Brain microvascular endothelial cell (primary cell): ENCODE measurements around the gene SFXN5.

Source experiments
- DNase-seq: peaks from one replicate; pipeline ENCODE4 v3.0.0-alpha.2; 2020
- H3K27ac ChIP-seq: fragments of 250-450 bp; sonication (Bioruptor Pico); 2 replicates; pipeline ENCODE4 v1.5.1; 2020; ENCODE audit warnings: mild to moderate bottlenecking, moderate library complexity
- H3K27me3 ChIP-seq: fragments of 250-450 bp; sonication (Bioruptor Pico); replicated peaks from 2 replicates; pipeline ENCODE4 v1.5.1; 2020; ENCODE audit warnings: mild to moderate bottlenecking
- H3K36me3 ChIP-seq: fragments of 250-450 bp; sonication (Bioruptor Pico); replicated peaks from 2 replicates; pipeline ENCODE4 v1.5.1; 2020; ENCODE audit warnings: mild to moderate bottlenecking
- H3K4me3 ChIP-seq: 2 replicates; pipeline ENCODE4 v1.5.1; 2011; ENCODE audit warnings: low read depth, mild to moderate bottlenecking, control low read depth, low read length, moderate library complexity
- in situ Hi-C: cut with HindIII; loops from 2 replicates; pipeline ENCODE4 v1.10.0; 2017; ENCODE audit warnings: low sequenced_read_pairs, low pct_ligation_motif_present
- TF ChIP-seq, protein P1 (sequence below): IDR thresholded peaks from 2 replicates; pipeline ENCODE4 v1.5.1; 2011; ENCODE audit warnings: low read depth, mild to moderate bottlenecking, moderate library complexity, low read length, control low read depth, inconsistent platforms; ENCODE audit errors: missing control alignments

Gene SFXN5

DNA sequence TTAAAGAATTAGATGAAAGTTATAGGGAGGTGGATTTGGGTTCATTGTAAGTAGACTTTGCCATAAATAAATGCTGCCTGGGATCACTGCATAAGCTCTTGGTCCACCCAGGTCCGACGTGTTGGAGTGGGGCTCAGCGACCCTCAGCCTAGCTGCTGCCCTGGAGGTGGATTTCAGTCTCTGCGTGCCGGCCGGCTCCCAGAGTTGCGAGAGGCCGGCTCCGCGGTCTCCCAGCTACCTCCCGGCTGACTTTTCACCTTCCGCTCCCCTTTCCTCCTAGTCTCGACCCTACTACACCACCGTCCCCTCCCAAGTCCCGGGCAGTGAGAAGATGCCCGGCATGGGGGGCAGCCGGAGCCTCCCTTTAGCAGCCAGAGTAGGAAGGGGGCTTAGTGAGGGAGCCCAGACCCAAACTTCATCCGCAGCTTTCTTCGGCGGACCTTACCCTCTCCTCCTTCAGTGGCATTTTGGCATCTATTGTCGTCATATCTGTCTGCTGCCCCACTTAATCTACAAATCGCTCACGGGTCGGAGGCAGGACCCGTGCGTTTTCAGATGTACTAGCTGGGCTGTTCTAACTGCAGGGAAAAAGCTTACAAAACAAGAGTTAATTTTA is 146.1 kb downstream of the SFXN5 start:
- H3K36me3 ChIP-seq = no peaks in the 10 kb centered on the region
- in situ Hi-C loops = no loop called here
- TF ChIP-seq, protein P1, sequence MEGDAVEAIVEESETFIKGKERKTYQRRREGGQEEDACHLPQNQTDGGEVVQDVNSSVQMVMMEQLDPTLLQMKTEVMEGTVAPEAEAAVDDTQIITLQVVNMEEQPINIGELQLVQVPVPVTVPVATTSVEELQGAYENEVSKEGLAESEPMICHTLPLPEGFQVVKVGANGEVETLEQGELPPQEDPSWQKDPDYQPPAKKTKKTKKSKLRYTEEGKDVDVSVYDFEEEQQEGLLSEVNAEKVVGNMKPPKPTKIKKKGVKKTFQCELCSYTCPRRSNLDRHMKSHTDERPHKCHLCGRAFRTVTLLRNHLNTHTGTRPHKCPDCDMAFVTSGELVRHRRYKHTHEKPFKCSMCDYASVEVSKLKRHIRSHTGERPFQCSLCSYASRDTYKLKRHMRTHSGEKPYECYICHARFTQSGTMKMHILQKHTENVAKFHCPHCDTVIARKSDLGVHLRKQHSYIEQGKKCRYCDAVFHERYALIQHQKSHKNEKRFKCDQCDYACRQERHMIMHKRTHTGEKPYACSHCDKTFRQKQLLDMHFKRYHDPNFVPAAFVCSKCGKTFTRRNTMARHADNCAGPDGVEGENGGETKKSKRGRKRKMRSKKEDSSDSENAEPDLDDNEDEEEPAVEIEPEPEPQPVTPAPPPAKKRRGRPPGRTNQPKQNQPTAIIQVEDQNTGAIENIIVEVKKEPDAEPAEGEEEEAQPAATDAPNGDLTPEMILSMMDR = no peak
- peaks cover 99% of the 10 kb centered on the region for H3K27me3 ChIP-seq
- no peak for DNase-seq
- no peak overlapping the region for H3K27ac ChIP-seq
- H3K4me3 ChIP-seq = no peak overlapping the region

DNA sequence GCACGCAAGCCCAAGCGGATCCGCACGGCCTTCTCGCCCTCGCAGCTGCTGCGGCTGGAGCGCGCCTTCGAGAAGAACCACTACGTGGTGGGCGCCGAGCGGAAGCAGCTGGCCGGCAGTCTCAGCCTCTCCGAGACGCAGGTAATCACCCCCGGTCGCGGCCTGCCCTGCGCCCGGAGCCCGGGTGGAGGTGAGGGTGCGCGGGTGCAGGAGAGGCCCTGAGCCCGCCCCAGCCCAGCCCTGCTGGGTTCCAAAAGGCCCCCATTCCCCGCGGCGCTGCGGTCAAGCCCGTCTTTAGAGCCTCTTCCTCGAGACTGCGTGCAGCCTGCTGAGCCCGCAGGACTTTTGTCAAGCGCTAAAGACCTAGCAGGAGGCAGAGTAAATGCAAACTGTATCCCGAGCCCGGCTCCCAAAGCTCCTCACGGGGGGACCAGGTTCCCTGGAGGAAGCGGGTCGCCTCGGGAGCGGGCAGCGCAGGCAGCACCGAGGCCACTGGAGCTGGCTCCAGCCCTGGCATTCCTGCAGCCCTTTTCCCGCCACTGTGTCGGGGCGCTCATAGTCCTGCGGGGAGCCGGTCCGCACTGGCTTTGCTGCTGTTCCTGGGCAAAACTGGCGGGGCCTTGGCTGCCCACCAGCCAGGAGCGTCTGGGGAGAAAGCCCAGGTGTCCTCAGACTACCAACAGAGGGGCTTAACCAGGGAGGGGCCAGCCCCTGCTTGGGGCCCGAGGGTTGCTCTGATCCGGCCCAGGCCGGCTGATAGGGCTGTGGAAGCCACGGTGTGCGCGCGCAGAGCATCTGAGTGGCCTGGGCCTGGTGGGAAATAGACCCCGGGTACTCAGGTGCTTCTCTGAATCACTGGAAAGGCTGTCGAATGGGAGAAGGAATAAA is 146.9 kb downstream of the SFXN5 start:
- Histone ChIP-seq H3K36me3 (no peaks in the 10 kb centered on the region), H3K27ac (no peak overlapping the region), H3K27me3 (peaks cover 99% of the 10 kb centered on the region), H3K4me3 (no peak overlapping the region)
- DNase-seq = no peak
- TF ChIP-seq, protein P1 = no peak
- in situ Hi-C loops = no loop called here

DNA sequence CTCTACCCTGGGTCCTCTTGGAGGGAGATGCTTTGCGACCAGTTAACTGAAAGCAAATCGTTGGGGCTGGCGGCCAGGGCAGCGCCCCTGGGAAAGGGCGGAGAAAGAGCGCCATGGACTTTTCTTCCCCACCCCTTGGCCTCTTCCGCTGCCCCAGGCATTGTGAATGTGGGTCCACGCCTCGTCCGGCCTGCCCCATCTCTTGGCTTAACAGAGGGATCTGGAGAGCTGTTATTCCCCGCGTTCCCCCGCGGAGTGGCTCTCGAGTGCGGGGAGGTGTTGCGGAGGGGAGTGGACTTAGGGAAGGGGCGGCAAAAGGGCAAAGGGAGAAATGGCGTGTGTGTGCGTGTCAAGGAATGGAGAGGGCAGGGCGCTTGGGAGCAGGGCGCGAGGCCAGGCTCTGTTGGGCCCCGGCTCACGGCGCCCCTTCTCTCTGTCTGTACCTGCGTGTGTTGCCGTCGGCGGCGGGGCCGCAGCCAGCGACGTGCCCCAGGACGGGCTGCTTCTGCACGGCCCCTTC is 147.6 kb downstream of the SFXN5 start:
- no peak overlapping the region for H3K27ac ChIP-seq
- peaks cover 97% of the 10 kb centered on the region for H3K27me3 ChIP-seq
- no peak for DNase-seq
- in situ Hi-C loops = no loop called here
- no peaks in the 10 kb centered on the region for H3K36me3 ChIP-seq
- no peak overlapping the region for H3K4me3 ChIP-seq
- TF ChIP-seq, protein P1 = no peak

DNA sequence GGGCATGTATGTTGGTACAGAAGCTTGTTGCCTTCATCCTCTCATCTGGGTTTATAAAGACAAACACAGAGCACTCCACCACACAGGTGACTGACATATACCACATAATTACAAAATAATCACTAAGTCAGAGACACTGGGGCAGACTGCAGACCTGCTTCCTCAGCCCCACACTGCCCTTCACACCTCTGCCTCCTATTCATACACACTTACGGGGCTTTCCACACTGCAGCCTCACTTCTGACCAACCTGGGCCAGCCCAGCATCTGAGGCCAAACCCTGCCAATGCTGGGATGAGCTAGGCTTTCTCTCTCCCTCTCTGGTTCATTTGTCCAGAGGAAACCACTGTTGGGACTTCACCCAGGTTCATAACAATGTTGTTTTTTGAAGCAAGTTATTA is 149.7 kb downstream of the SFXN5 start:
- H3K27me3 ChIP-seq = peaks cover 95% of the 10 kb centered on the region
- in situ Hi-C loops = no loop called here
- H3K36me3 ChIP-seq = no peaks in the 10 kb centered on the region
- TF ChIP-seq, protein P1 = no peak
- H3K4me3 ChIP-seq = no peak overlapping the region
- no peak overlapping the region for H3K27ac ChIP-seq
- no peak for DNase-seq

DNA sequence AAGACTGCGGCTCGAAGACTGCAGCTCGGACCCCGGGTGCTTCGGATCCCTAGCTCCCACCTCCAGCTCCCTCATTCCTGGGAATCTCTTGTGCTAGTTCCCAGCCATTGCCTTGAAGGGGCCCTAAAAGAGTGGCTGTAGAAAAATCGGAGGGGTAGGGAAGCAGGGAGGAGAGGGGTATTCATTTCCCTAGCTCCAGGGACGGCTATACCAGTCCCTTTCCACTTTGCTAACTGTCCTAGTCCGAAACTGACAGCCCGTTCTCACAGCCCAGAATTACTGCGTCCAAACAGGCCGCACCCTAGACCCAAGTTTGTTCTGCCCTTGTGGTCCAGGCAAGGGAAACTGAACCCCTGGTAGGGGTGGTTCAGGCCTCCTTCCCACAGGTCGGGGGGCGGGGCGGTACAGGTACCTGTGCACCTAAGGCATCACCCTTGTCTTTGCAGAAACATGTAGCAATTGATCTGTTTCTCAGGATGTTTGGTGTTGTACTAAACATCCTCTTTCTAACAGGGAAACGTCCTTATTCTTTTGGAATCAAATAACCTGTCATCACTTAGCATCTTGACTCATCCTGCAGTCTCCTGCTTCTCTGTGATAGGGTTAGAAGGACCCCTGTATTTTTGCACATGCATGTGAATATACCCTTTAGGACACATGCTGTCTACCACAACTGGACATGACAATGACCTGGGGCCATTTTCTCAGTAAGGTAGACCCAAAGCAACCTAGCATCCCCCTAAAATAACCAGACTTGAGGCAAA is 150.2 kb downstream of the SFXN5 start:
- TF ChIP-seq, protein P1 = no peak
- Histone ChIP-seq H3K27me3 (peaks cover 95% of the 10 kb centered on the region), H3K27ac (no peak overlapping the region), H3K4me3 (no peak overlapping the region), H3K36me3 (no peaks in the 10 kb centered on the region)
- DNase-seq = no peak
- in situ Hi-C loops = no loop called here
